ENCODE measurements around the gene VPS72.
A peak's percentile ranks its signal among the peaks of the same experiment; 100 is the strongest.
"Not testable (repeated sequence)": the region's sequence is repeated elsewhere in the genome, so short reads cannot be mapped to it uniquely, and the experiment has no call there.

Gene VPS72

GRCh38 chr1:151213560-151213959 is 23.6 kb upstream of the VPS72 start:
- TF ChIP-seq, protein P1, sequence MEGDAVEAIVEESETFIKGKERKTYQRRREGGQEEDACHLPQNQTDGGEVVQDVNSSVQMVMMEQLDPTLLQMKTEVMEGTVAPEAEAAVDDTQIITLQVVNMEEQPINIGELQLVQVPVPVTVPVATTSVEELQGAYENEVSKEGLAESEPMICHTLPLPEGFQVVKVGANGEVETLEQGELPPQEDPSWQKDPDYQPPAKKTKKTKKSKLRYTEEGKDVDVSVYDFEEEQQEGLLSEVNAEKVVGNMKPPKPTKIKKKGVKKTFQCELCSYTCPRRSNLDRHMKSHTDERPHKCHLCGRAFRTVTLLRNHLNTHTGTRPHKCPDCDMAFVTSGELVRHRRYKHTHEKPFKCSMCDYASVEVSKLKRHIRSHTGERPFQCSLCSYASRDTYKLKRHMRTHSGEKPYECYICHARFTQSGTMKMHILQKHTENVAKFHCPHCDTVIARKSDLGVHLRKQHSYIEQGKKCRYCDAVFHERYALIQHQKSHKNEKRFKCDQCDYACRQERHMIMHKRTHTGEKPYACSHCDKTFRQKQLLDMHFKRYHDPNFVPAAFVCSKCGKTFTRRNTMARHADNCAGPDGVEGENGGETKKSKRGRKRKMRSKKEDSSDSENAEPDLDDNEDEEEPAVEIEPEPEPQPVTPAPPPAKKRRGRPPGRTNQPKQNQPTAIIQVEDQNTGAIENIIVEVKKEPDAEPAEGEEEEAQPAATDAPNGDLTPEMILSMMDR (IDR thresholded peaks at IDR 0.05; ENCODE audit: low read length, missing control alignments): no peak
- H3K4me3 ChIP-seq (replicated peaks; ENCODE audit: low read depth, low read length): no peak overlapping the region
- no peak for DNase-seq (ENCODE audit: low read depth)

GRCh38 chr1:151211972-151212705 is 22.1 kb upstream of the VPS72 start:
- no peak overlapping the region for H3K4me3 ChIP-seq (replicated peaks; ENCODE audit: low read depth, low read length)
- TF ChIP-seq, protein P1 (IDR thresholded peaks at IDR 0.05; ENCODE audit: low read length, missing control alignments): no peak
- no peak for DNase-seq (ENCODE audit: low read depth)

DNA sequence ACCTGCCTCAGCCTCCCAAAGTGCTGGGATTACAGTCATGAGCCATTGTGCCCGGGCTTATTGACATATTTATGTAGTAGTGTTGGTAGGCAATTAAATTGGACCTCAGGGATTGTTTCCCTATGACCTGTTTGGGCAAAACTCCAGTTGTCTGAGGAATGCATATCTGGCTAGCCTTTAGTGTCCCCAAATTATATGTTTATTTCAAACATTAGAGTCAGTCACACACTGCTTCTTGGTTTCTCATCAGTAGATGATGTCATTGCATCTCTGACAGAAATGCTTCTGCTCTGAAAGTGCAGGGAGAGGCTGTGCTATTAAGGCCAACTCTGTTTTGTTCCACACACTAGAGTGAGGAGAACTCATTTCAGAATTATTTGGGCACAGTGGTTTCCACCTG is 20.8 kb upstream of the VPS72 start:
- TF ChIP-seq, protein P1 (IDR thresholded peaks at IDR 0.05; ENCODE audit: low read length, missing control alignments): no peak
- no peak for DNase-seq (ENCODE audit: low read depth)
- H3K4me3 ChIP-seq (replicated peaks; ENCODE audit: low read depth, low read length): no peak overlapping the region

GRCh38 chr1:151205381-151205965 is 15.5 kb upstream of the VPS72 start:
- not testable (repeated sequence) for DNase-seq (ENCODE audit: low read depth); H3K4me3 ChIP-seq (replicated peaks; ENCODE audit: low read depth, low read length)

DNA sequence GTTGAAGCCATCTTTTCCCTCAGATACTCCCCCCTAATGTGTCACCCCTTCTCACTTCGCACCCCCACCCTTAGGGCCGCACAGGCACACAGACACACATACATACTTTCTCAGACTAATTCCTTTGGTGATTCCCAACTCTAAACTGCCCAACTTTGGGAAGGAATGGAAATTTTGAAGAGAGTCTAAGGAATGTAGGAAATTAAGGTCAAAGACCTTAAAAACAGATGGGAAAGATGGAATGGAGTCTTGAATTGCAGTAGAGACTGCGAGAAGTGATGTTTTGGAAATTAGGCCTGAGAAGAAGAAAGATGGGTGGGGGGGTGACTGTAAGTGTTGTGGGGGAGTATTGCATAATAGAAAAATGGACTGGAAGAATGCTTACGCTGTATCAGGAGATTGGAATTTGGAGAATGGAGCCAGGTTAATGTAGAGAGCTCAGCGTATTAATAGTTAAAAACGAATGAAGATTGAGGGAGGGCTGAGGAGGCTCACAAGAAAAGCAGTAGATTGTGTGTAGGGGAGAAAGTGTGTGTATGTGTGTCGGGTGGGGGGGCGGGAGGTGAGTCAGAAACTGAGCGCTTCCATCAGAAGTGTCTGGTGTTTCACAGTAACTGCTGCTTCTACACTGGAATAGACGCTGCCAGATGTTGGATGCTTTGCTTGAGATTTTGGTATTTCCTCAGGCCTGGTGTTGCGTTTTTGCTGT is 10.0 kb upstream of the VPS72 start:
- peak; percentile 92 for DNase-seq (ENCODE audit: low read depth)
- TF ChIP-seq, protein P1 (IDR thresholded peaks at IDR 0.05; ENCODE audit: low read length, missing control alignments): no peak
- peak overlapping the region; percentile 100 for H3K4me3 ChIP-seq (replicated peaks; ENCODE audit: low read depth, low read length)

DNA sequence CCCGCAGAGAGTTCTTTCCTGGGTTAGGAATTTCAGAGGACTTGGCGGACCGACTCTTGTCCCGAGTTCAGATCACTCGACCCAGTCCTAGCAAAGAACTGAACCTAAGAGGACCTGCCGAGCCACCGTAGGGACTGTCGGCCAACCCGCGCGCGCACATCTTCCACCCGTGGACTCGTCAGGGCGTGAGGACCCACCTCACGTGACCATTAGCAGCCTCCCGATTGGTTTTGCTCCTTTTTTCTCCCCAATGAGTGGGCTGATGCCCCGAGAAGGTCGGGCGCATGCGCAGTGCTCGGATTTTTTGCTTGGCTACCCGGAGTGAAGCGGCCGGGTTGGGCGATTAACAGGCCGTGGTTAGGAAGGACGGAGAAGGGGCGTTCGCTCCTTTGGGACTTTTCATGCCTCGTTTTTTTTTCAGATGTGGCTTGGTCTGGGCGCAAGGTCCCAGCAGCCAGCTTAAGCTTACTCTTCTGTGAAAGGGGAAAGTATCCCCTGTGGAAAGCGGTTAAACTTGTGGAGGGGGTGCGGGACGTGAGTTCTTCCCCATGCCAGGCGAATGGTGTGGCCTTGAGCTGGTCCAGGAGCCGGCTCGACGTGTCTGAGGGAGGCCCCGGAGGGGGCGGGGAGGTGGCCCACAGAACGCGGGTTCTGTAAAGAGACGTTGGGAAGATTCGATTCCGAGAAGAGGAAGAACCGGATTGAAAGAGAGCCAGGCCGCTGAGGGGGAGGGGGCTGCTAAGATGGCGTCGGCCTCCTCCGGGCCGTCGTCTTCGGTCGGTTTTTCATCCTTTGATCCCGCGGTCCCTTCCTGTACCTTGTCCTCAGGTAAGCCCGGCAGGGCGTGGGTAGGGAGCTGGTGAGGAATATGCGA is 8.5 kb upstream of the VPS72 start, which contains the start of gene PIP5K1A:
Gene PIP5K1A, plus strand, starts transcription at position 299 of the 874 bp plus-strand sequence. Its CDS starts 445 bp downstream, at position 744.
- DNase-seq (ENCODE audit: low read depth): peak; percentile 99
- TF ChIP-seq, protein P1 (IDR thresholded peaks at IDR 0.05; ENCODE audit: low read length, missing control alignments): no peak
- H3K4me3 ChIP-seq (replicated peaks; ENCODE audit: low read depth, low read length): peak within 1 kb of the TSS; percentile 100
